Spleen (tissue), 7 donors: ENCODE measurements around the gene C2orf15.

Experiments used
- POLR2A ChIP-seq, 3 donors: fragments of 450-650 bp; IDR thresholded peaks; one replicate each; pipeline ENCODE4 v1.5.1; 2017; ENCODE audit warnings: antibody characterized with exemption in 3 of 3, mild to moderate bottlenecking in 1 of 3
- POLR2AphosphoS5 ChIP-seq, 3 donors: sonication (generic); formaldehyde crosslinking; IDR thresholded peaks; one replicate each; pipeline ENCODE4 v1.5.1; 2017; ENCODE audit warnings: antibody characterized with exemption in 3 of 3
- TF ChIP-seq, protein P1 (sequence below), 11 experiments: fragments of 200-600 bp in 7 of 11; fragments of 450-650 bp in 4 of 11; sonication (generic) in 4 of 11; IDR thresholded peaks in 8 of 11; conservative IDR thresholded peaks in 3 of 11; 1 replicate in 7 of 11; 2 replicates in 4 of 11; pipeline versions ENCODE4 v1.4.0 to v1.8.0; 2016 to 2021; ENCODE audit warnings: antibody characterized with exemption in 11 of 11, inconsistent platforms in 4 of 11, mild to moderate bottlenecking in 1 of 11
- donor health status: DM: no; HTN: no; CAD: no; lungs with moderate emphysema.
- donor health status: DM: no; HTN: no; CAD: no.
- donor health status: DM: no; HTN: no; CAD: no.

- TF ChIP-seq, protein P1, sequence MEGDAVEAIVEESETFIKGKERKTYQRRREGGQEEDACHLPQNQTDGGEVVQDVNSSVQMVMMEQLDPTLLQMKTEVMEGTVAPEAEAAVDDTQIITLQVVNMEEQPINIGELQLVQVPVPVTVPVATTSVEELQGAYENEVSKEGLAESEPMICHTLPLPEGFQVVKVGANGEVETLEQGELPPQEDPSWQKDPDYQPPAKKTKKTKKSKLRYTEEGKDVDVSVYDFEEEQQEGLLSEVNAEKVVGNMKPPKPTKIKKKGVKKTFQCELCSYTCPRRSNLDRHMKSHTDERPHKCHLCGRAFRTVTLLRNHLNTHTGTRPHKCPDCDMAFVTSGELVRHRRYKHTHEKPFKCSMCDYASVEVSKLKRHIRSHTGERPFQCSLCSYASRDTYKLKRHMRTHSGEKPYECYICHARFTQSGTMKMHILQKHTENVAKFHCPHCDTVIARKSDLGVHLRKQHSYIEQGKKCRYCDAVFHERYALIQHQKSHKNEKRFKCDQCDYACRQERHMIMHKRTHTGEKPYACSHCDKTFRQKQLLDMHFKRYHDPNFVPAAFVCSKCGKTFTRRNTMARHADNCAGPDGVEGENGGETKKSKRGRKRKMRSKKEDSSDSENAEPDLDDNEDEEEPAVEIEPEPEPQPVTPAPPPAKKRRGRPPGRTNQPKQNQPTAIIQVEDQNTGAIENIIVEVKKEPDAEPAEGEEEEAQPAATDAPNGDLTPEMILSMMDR (IDR thresholded peaks at IDR 0.05 in 8 of 11, conservative IDR thresholded peaks at IDR 0.05 in 3 of 11) = no peak
- no peak for TF ChIP-seq POLR2AphosphoS5 (IDR thresholded peaks at IDR 0.05)
- TF ChIP-seq POLR2A (IDR thresholded peaks at IDR 0.05) = no peak
These were observed 30.3 kb upstream of the C2orf15 start for GRCh38 chr2:99111236-99111635.
